HepG2 (cell line): Measurements from ENCODE around the gene IRF6. TPM values are rescaled to one million over a fixed set of nuclear protein-coding genes. Genes with fewer than 3 reads are reported as not detected.

Source experiments
- ATAC-seq: fragments of 200-7000 bp; cut with Tn5 transposase; 3 replicates; pipeline ENCODE4 v1.9.1; 2020; ENCODE audit warnings: mild to moderate bottlenecking, moderate library complexity
- BruUV-seq: library from RNA; stranded (reverse); fragments of 400-500 nt; replicated peaks from 2 replicates; lab custom pipeline; 2021; lab: Mats Ljungman, UMichigan
- CTCF ChIA-PET: fragments of 300-600 bp; formaldehyde crosslinking; extraction: SDS; loops from one replicate; lab custom pipeline; 2021; ENCODE audit warnings: low total read pairs, inconsistent platforms, low intra/inter-chr PET ratio; lab: Yijun Ruan, JAX
- POLR2A ChIA-PET: fragments of 350-600 bp; sonication (Branson Sonifier 250); formaldehyde crosslinking; loops from one replicate; lab custom pipeline; 2020; ENCODE audit warnings: antibody characterized with exemption, inconsistent platforms; lab: Yijun Ruan, JAX
- DNase-seq: peaks from one replicate; pipeline ENCODE4 v3.0.0-alpha.2; 2015; ENCODE audit warnings: low spot score
- FAIRE-seq: peaks from 3 replicates; lab custom pipeline; 2011; peaks lifted over from hg19 to GRCh38; lab: Jason Lieb, UNC
- H2AFZ ChIP-seq: one replicate; pipeline ENCODE4 v1.6.1; 2011; ENCODE audit warnings: low read length, inconsistent platforms
- H3K27ac ChIP-seq: fragments of 300-600 bp; 3 replicates; pipeline ENCODE4 v1.8.0; 2011; ENCODE audit warnings: mixed run types, mild to moderate bottlenecking, mixed read lengths, low read length, inconsistent platforms; ENCODE audit not compliant: insufficient read depth; ENCODE audit errors: extremely low read length
- H3K27me3 ChIP-seq, 2 experiments: fragments of 200-600 bp in 1 of 2; 2 replicates in 1 of 2; 3 replicates in 1 of 2; pipeline versions ENCODE4 v1.6.0 to v1.8.0; 2011; ENCODE audit warnings: low read length in 2 of 2, mild to moderate bottlenecking in 2 of 2, moderate library complexity in 2 of 2, inconsistent platforms in 1 of 2; ENCODE audit not compliant: insufficient read depth in 2 of 2, control insufficient read depth in 1 of 2
- H3K36me3 ChIP-seq, 2 experiments: fragments of 200-600 bp in 1 of 2; replicated peaks in 1 of 2; 2 replicates in 1 of 2; 3 replicates in 1 of 2; pipeline versions ENCODE4 v1.5.1 to v1.8.0; 2011; ENCODE audit warnings: low read length in 2 of 2, inconsistent platforms in 1 of 2; ENCODE audit not compliant: insufficient read depth in 2 of 2, control insufficient read depth in 1 of 2
- H3K4me1 ChIP-seq: 2 replicates; pipeline ENCODE4 v1.5.1; 2012; ENCODE audit warnings: low read length, inconsistent platforms; ENCODE audit not compliant: insufficient read depth
- H3K4me2 ChIP-seq: 2 replicates; pipeline ENCODE4 v1.6.0; 2011; ENCODE audit warnings: low read depth, low read length, inconsistent platforms
- H3K4me3 ChIP-seq, 3 experiments: fragments of 200-600 bp in 1 of 3; sonication (generic), shearing (Covaris generic) in 1 of 3; replicated peaks in 1 of 3; 2 replicates each; pipeline ENCODE4 v1.5.1; 2011 to 2016; ENCODE audit warnings: low read length in 3 of 3, inconsistent platforms in 2 of 3, low read depth in 2 of 3, mild to moderate bottlenecking in 2 of 3, control low read depth in 1 of 3, mixed read lengths in 1 of 3; ENCODE audit not compliant: insufficient read depth in 1 of 3
- H3K79me2 ChIP-seq: one replicate; pipeline ENCODE4 v1.6.1; 2011; ENCODE audit warnings: low read length, inconsistent platforms; ENCODE audit not compliant: insufficient read depth
- H3K9ac ChIP-seq: 2 replicates; pipeline ENCODE4 v1.6.0; 2011; ENCODE audit warnings: mild to moderate bottlenecking, low read depth, low read length, inconsistent platforms; ENCODE audit not compliant: insufficient read depth
- H3K9me3 ChIP-seq: 2 replicates; pipeline ENCODE4 v1.5.1; 2012; ENCODE audit warnings: mild to moderate bottlenecking, low read length
- H4K20me1 ChIP-seq: 2 replicates; pipeline ENCODE4 v1.6.0; 2011; ENCODE audit warnings: inconsistent platforms, mild to moderate bottlenecking, low read length, moderate library complexity; ENCODE audit not compliant: insufficient read depth
- MTF1 ChIP-seq: sonication (generic); formaldehyde crosslinking; IDR thresholded peaks from 2 replicates; pipeline ENCODE4 v1.5.0; 2020; ENCODE audit warnings: missing genetic modification reagents
- NFKB2 ChIP-seq: sonication (generic); formaldehyde crosslinking; IDR thresholded peaks from 2 replicates; pipeline ENCODE4 v1.4.0; 2020; ENCODE audit warnings: missing genetic modification reagents, borderline replicate concordance
- SIX1 ChIP-seq: sonication (generic); formaldehyde crosslinking; IDR thresholded peaks from 2 replicates; pipeline ENCODE4 v1.4.0; 2020; ENCODE audit warnings: missing genetic modification reagents, borderline replicate concordance
- SNAI1 ChIP-seq: sonication (generic); formaldehyde crosslinking; IDR thresholded peaks from 2 replicates; pipeline ENCODE4 v1.5.0; 2020; ENCODE audit warnings: mild to moderate bottlenecking, missing genetic modification reagents, borderline replicate concordance
- SNRNP70 ChIP-seq: fragments of 200-400 bp; formaldehyde crosslinking; IDR thresholded peaks from 2 replicates; pipeline ENCODE4 v1.6.1; 2017; ENCODE audit warnings: mild to moderate bottlenecking, low read depth, low read length, moderate library complexity
- UBTF ChIP-seq: sonication (generic); formaldehyde crosslinking; IDR thresholded peaks from 2 replicates; pipeline ENCODE4 v1.4.0; 2020; ENCODE audit warnings: mild to moderate bottlenecking, missing genetic modification reagents
- ZBTB1 ChIP-seq: sonication (generic); formaldehyde crosslinking; IDR thresholded peaks from 2 replicates; pipeline ENCODE4 v1.4.0; 2020; ENCODE audit warnings: missing genetic modification reagents, borderline replicate concordance
- ZFP36L2 ChIP-seq: sonication (generic); formaldehyde crosslinking; IDR thresholded peaks from 2 replicates; pipeline ENCODE4 v1.4.0; 2020; ENCODE audit warnings: missing genetic modification reagents
- ZFX ChIP-seq: sonication (generic); formaldehyde crosslinking; IDR thresholded peaks from 2 replicates; pipeline ENCODE4 v1.4.0; 2020; ENCODE audit warnings: mild to moderate bottlenecking, low read depth, missing genetic modification reagents, moderate library complexity
- ZMAT3 ChIP-seq: sonication (generic); formaldehyde crosslinking; conservative IDR thresholded peaks from 2 replicates; pipeline ENCODE4 v1.7.0; 2021; ENCODE audit warnings: missing genetic modification reagents
- ZNF263 ChIP-seq: sonication (generic); formaldehyde crosslinking; IDR thresholded peaks from 2 replicates; pipeline ENCODE4 v1.4.0; 2020; ENCODE audit warnings: missing genetic modification reagents
- ZNF280B ChIP-seq: sonication (generic); formaldehyde crosslinking; IDR thresholded peaks from 2 replicates; pipeline ENCODE4 v1.5.0; 2020; ENCODE audit warnings: missing genetic modification reagents, mild to moderate bottlenecking, borderline replicate concordance
- ZNF569 ChIP-seq: sonication (generic); formaldehyde crosslinking; IDR thresholded peaks from 2 replicates; pipeline ENCODE4 v1.5.0; 2020; ENCODE audit warnings: mild to moderate bottlenecking, missing genetic modification reagents, moderate library complexity, borderline replicate concordance
- ZNF619 ChIP-seq: sonication (generic); formaldehyde crosslinking; IDR thresholded peaks from 2 replicates; pipeline ENCODE4 v1.4.0; 2020; ENCODE audit warnings: mild to moderate bottlenecking, missing genetic modification reagents
- ZNF878 ChIP-seq: sonication (generic); formaldehyde crosslinking; IDR thresholded peaks from 2 replicates; pipeline ENCODE4 v1.8.1; 2023; ENCODE audit warnings: mild to moderate bottlenecking, missing genetic modification reagents, moderate library complexity
- ZSCAN20 ChIP-seq: sonication (generic); formaldehyde crosslinking; IDR thresholded peaks from 2 replicates; pipeline ENCODE4 v1.4.0; 2020; ENCODE audit warnings: missing genetic modification reagents, mild to moderate bottlenecking, borderline replicate concordance
- WGBS: methylation state at CpG from one replicate; pipeline ENCODE4 v1.1.6; 2017; ENCODE audit warnings: low lambda C conversion rate; 5-methylcytosine and 5-hydroxymethylcytosine counted together
- in situ Hi-C: cut with HindIII; loops from 2 replicates; pipeline ENCODE4 v1.10.0; 2017; ENCODE audit warnings: low pct_unique_long_range_greater_than_20kb; ENCODE audit not compliant: extremely low pct_ligation_motif_present
- intact Hi-C: fragments of 100-400 bp; cut with micrococcal nuclease; formaldehyde crosslinking; loops from one replicate; pipeline ENCODE4 v1.10.0; 2022; ENCODE audit not compliant: unreplicated experiment
- polyA plus RNA-seq, 8 experiments: library from polyadenylated mRNA; depleted of rRNA in 3 of 8; stranded (reverse) in 7 of 8; unstranded in 1 of 8; fragments of >200 nt; fragmentation: Illumina TruSeq in 4 of 8; extraction: Trizol in 4 of 8; gene quantifications; 2 replicates each; pipeline versions ENCODE4 v1.2.1 to v1.2.3, GENCODE V29; 2011 to 2016; ENCODE audit warnings: low read depth in 4 of 8, missing spikeins in 1 of 8, mixed read lengths in 1 of 8; ENCODE audit not compliant: insufficient read depth in 1 of 8
- total RNA-seq, 5 experiments: library from RNA; depleted of rRNA; stranded (reverse); fragments of >200 nt; fragmentation: Illumina TruSeq; extraction: Trizol; gene quantifications; 2 replicates each; pipeline ENCODE4 v1.2.3, GENCODE V29; 2016; ENCODE audit warnings: low read depth in 1 of 5

The IRF6 gene
- total and polyA plus RNA-seq, 2 of the 13 experiments (the other 11 are each of a cell fraction or from before 2014, with no cell fraction given) = 0.02 TPM; not detected in 1

- no peak for TF ChIP-seq UBTF (CRISPR knock-in tag)
- no peak for TF ChIP-seq ZFX (CRISPR knock-in tag)
- no peak for TF ChIP-seq NFKB2 (CRISPR knock-in tag)
- TF ChIP-seq ZNF619 (CRISPR knock-in tag) = no peak
Observed at GRCh38 chr1:209787551-209787950, 18.4 kb downstream of the IRF6 start (continued).

- Histone ChIP-seq H3K4me2 (no peak overlapping the region), H3K27me3 (peaks cover 0 to 3% of the 10 kb centered on the region in 2 experiments; a peak in 1 of 5 replicates), H2AFZ (no peak overlapping the region), H3K79me2 (no peaks in the 10 kb centered on the region), H3K4me1 (peaks cover 21% of the 10 kb centered on the region), H3K36me3 (no peaks in the 10 kb centered on the region), H3K27ac (no peak overlapping the region), H3K9me3 (no peaks in the 10 kb centered on the region), H3K9ac (no peak overlapping the region), H4K20me1 (no peaks in the 10 kb centered on the region), H3K4me3 (no peak overlapping the region)
- FAIRE-seq (no peak), DNase-seq (no peak), ATAC-seq (no peak)
- CTCF ChIA-PET = no interaction called here
- WGBS = 33% methylated on average over 4 of the region's 4 CpGs
- intact Hi-C loops (no loop called here), in situ Hi-C loops (no loop called here)
- BruUV-seq = no TSS peak
- POLR2A ChIA-PET = no interaction called here
- no peak for TF ChIP-seq ZNF878 (CRISPR knock-in tag)
- TF ChIP-seq MTF1 = no peak
- no peak for TF ChIP-seq ZSCAN20 (CRISPR knock-in tag)
- no peak for TF ChIP-seq ZNF280B (CRISPR knock-in tag)
- TF ChIP-seq ZMAT3 = no peak
- no peak for TF ChIP-seq ZNF263 (CRISPR knock-in tag)
- TF ChIP-seq ZNF569 (CRISPR knock-in tag) = no peak
- TF ChIP-seq SNAI1 (CRISPR knock-in tag) = no peak
- TF ChIP-seq SNRNP70 = no peak
- TF ChIP-seq SIX1 (CRISPR knock-in tag) = no peak
- no peak for TF ChIP-seq ZBTB1 (CRISPR knock-in tag)
- no peak for TF ChIP-seq ZFP36L2 (CRISPR knock-in tag)
Observed at GRCh38 chr1:209786146-209786545, 19.8 kb downstream of the IRF6 start.
